Measurements from ENCODE around the gene TTC21B. TPM values are rescaled to one million over a fixed set of nuclear protein-coding genes. Genes with fewer than 3 reads are reported as not detected.

The TTC21B gene
- polyA plus RNA-seq, 3 donors = 3.1 to 6.7 (median 3.8) TPM

GRCh38 chr2:165895974-165896373, 57.6 kb downstream of the TTC21B start:
- H3K4me1 ChIP-seq (ENCODE audit: control insufficient read depth in 1 of 2, insufficient read depth in 2 of 2, low read length in 2 of 2) = peaks cover 21 to 24% of the 10 kb centered on the region in 2 donors
- no CpG with 5 or more reads among the region's 1 CpG for WGBS (ENCODE audit: insufficient coverage)
- H3K4me3 Mint-ChIP-seq = no peak overlapping the region
- no peaks in the 10 kb centered on the region for H3K79me2 ChIP-seq (ENCODE audit: insufficient read depth, low read length)
- peak overlapping the region in 1 of 2 donors; percentile 79 for H3K27ac ChIP-seq (ENCODE audit: low read depth in 1 of 2, low read length in 2 of 2)
- H3K9me3 ChIP-seq (replicated peaks in 1 of 2; ENCODE audit: control insufficient read depth in 1 of 2, insufficient read depth in 1 of 2, low read length in 2 of 2) = no peaks in the 10 kb centered on the region
- H3K4me3 ChIP-seq (replicated peaks in 1 of 3; ENCODE audit: low read depth in 2 of 3, low read length in 3 of 3) = no peak overlapping the region
- H3K27ac Mint-ChIP-seq = peak overlapping the region in 5 of 7 donors; percentile 12 to 56 (median 42)
- peaks cover 12 to 36% of the 10 kb centered on the region in 2 donors for H3K36me3 ChIP-seq (replicated peaks in 1 of 2; ENCODE audit: control insufficient read depth in 1 of 2, insufficient read depth in 2 of 2, low read length in 2 of 2)
- no peak overlapping the region for H3K4me2 ChIP-seq (replicated peaks; ENCODE audit: extremely low read depth, low read length, poor library complexity, severe bottlenecking)
- intact Hi-C loops (cut with micrococcal nuclease) = no loop called here
- H3K4me1 Mint-ChIP-seq = peaks cover 25% of the 10 kb centered on the region
- H4K20me1 ChIP-seq (ENCODE audit: insufficient read depth, low read length) = no peaks in the 10 kb centered on the region
- TF ChIP-seq CTCF (IDR thresholded peaks at IDR 0.05) = no peak
- no peak overlapping the region for H2AFZ ChIP-seq (ENCODE audit: insufficient read depth, low read depth, low read length, poor library complexity, severe bottlenecking)
- H3K36me3 Mint-ChIP-seq = peaks cover 33 to 38% of the 10 kb centered on the region in 2 donors
- no peak for DNase-seq
- no peaks in the 10 kb centered on the region for H3K27me3 Mint-ChIP-seq (ENCODE audit: low read depth in 3 of 3)
- H3K9me3 Mint-ChIP-seq = peaks cover 0 to 2% (median 0%) of the 10 kb centered on the region in 7 donors
- H3K27me3 ChIP-seq (ENCODE audit: control insufficient read depth in 2 of 2, insufficient read depth in 2 of 2, low read length in 2 of 2) = no peaks in the 10 kb centered on the region
- no peak overlapping the region for H3K9ac ChIP-seq (ENCODE audit: insufficient read depth, low read length, poor library complexity, severe bottlenecking)

- Histone ChIP-seq H3K4me2 (replicated peaks; ENCODE audit: extremely low read depth, low read length, poor library complexity, severe bottlenecking) (no peak overlapping the region), H3K4me3 (replicated peaks in 1 of 3; ENCODE audit: low read depth in 2 of 3, low read length in 3 of 3) (no peak overlapping the region), H3K27ac (ENCODE audit: low read depth in 1 of 2, low read length in 2 of 2) (no peak overlapping the region), H3K9me3 (replicated peaks in 1 of 2; ENCODE audit: control insufficient read depth in 1 of 2, insufficient read depth in 1 of 2, low read length in 2 of 2) (no peaks in the 10 kb centered on the region), H3K79me2 (ENCODE audit: insufficient read depth, low read length) (no peaks in the 10 kb centered on the region), H4K20me1 (ENCODE audit: insufficient read depth, low read length) (no peaks in the 10 kb centered on the region), H3K36me3 (replicated peaks in 1 of 2; ENCODE audit: control insufficient read depth in 1 of 2, insufficient read depth in 2 of 2, low read length in 2 of 2) (peaks cover 12 to 36% of the 10 kb centered on the region in 2 donors), H3K4me1 (ENCODE audit: control insufficient read depth in 1 of 2, insufficient read depth in 2 of 2, low read length in 2 of 2) (peaks cover 27 to 30% of the 10 kb centered on the region in 2 donors), H3K27me3 (ENCODE audit: control insufficient read depth in 2 of 2, insufficient read depth in 2 of 2, low read length in 2 of 2) (no peaks in the 10 kb centered on the region), H3K9ac (ENCODE audit: insufficient read depth, low read length, poor library complexity, severe bottlenecking) (no peak overlapping the region), H2AFZ (ENCODE audit: insufficient read depth, low read depth, low read length, poor library complexity, severe bottlenecking) (no peak overlapping the region)
- H3K27ac Mint-ChIP-seq = no peak overlapping the region
- no peak overlapping the region for H3K4me3 Mint-ChIP-seq
- no peak for TF ChIP-seq CTCF (IDR thresholded peaks at IDR 0.05)
- 83% methylated on average over 2 of the region's 4 CpGs for WGBS (ENCODE audit: insufficient coverage)
- peaks cover 0 to 2% (median 0%) of the 10 kb centered on the region in 7 donors for H3K9me3 Mint-ChIP-seq
- H3K36me3 Mint-ChIP-seq = peaks cover 34 to 35% of the 10 kb centered on the region in 2 donors
- H3K4me1 Mint-ChIP-seq = peaks cover 32% of the 10 kb centered on the region
- DNase-seq = no peak
- H3K27me3 Mint-ChIP-seq (ENCODE audit: low read depth in 3 of 3) = peaks cover 0 to 2% (median 0%) of the 10 kb centered on the region in 3 donors
- intact Hi-C loops (cut with micrococcal nuclease) = no loop called here
Measured at GRCh38 chr2:165893556-165893955, 60.0 kb downstream of the TTC21B start.
